Right atrium auricular region (tissue), 2 donors: ENCODE results near the gene CCDC141. TPM values are rescaled to one million over a fixed set of nuclear protein-coding genes. Genes with fewer than 3 reads are reported as not detected.
"Not testable (repeated sequence)": the region's sequence is repeated elsewhere in the genome, so short reads cannot be mapped to it uniquely, and the experiment has no call there.

ENCODE experiments used
- DNase-seq: peaks from one replicate; pipeline ENCODE4 v3.0.0-alpha.2; 2019; ENCODE audit warnings: low spot score
- H3K27ac ChIP-seq, 2 donors: fragments of 200-600 bp; sonication (generic); 1 replicate in 1 of 2; 2 replicates in 1 of 2; pipeline ENCODE4 v1.5.1; 2016 to 2019
- H3K27me3 ChIP-seq, 2 donors: fragments of 200-600 bp; sonication (generic); one replicate each; pipeline versions ENCODE4 v1.5.1 to v1.6.0; 2017 to 2019
- H3K36me3 ChIP-seq: fragments of 200-600 bp; sonication (generic); one replicate; pipeline ENCODE4 v1.5.1; 2016
- H3K4me1 ChIP-seq, 2 donors: fragments of 200-600 bp; sonication (generic); one replicate each; pipeline versions ENCODE4 v1.5.1 to v1.6.0; 2017 to 2019
- H3K4me3 ChIP-seq, 2 donors: fragments of 200-600 bp; sonication (generic); 1 replicate in 1 of 2; 2 replicates in 1 of 2; pipeline ENCODE4 v1.5.1; 2017 to 2019; ENCODE audit warnings: mild to moderate bottlenecking in 1 of 2, moderate library complexity in 1 of 2
- H3K9me3 ChIP-seq, 2 donors: fragments of 200-600 bp; sonication (generic); one replicate each; pipeline ENCODE4 v1.5.1; 2019
- CTCF ChIP-seq, 2 donors: fragments of 200-600 bp; sonication (generic); IDR thresholded peaks; one replicate each; pipeline ENCODE4 v1.5.1; 2019; ENCODE audit warnings: antibody characterized with exemption in 2 of 2
- total RNA-seq, 2 donors: library from RNA; depleted of rRNA; stranded (reverse); fragments of >200 nt; gene quantifications; one replicate each; pipeline ENCODE4 v1.1.0, GENCODE V29; 2016

The CCDC141 gene
- total RNA-seq = 100 to 1,000 TPM in 1 of 2 donors, 10 to 100 TPM in 1; 28.9 to 146 TPM

GRCh38 chr2:179049546-179050311 lies at the start of gene CCDC141:
Gene CCDC141, minus strand, starts transcription at chr2:179050137. Its CDS starts 196 bp downstream, at chr2:179049941.
- no peak for DNase-seq
- no peaks in the 10 kb centered on the region for H3K36me3 ChIP-seq
- no peak for TF ChIP-seq CTCF (IDR thresholded peaks at IDR 0.05)

GRCh38 chr2:179098080-179098689 lies 48.2 kb upstream of the CCDC141 start:
- no peaks in the 10 kb centered on the region for H3K27me3 ChIP-seq
- no peak for TF ChIP-seq CTCF (IDR thresholded peaks at IDR 0.05)
- no peak for DNase-seq
- no peak overlapping the region for H3K4me3 ChIP-seq
- H3K36me3 ChIP-seq = no peaks in the 10 kb centered on the region
- no peaks in the 10 kb centered on the region for H3K4me1 ChIP-seq
- no peaks in the 10 kb centered on the region for H3K9me3 ChIP-seq
- no peak overlapping the region for H3K27ac ChIP-seq

More at GRCh38 chr2:179049546-179050311, at the start of gene CCDC141:
- Histone ChIP-seq H3K4me1 (peaks cover 0 to 23% of the 10 kb centered on the region in 2 donors), H3K27me3 (no peaks in the 10 kb centered on the region), H3K27ac (peak within 1 kb of the TSS; percentile 56 to 81), H3K9me3 (no peaks in the 10 kb centered on the region), H3K4me3 (peak within 1 kb of the TSS; percentile 37 to 44)

- Histone ChIP-seq H3K4me1 (no peaks in the 10 kb centered on the region), H3K36me3 (no peaks in the 10 kb centered on the region), H3K4me3 (no peak overlapping the region), H3K9me3 (no peaks in the 10 kb centered on the region), H3K27ac (no peak overlapping the region), H3K27me3 (no peaks in the 10 kb centered on the region)
- TF ChIP-seq CTCF (IDR thresholded peaks at IDR 0.05) = no peak
- DNase-seq = no peak
These were observed 47.2 kb upstream of the CCDC141 start for GRCh38 chr2:179097131-179097530.

GRCh38 chr2:179096090-179096489 lies 46.2 kb upstream of the CCDC141 start:
- H3K4me1 ChIP-seq = no peaks in the 10 kb centered on the region
- H3K27me3 ChIP-seq = no peaks in the 10 kb centered on the region
- no peaks in the 10 kb centered on the region for H3K9me3 ChIP-seq
- no peaks in the 10 kb centered on the region for H3K36me3 ChIP-seq
- no peak overlapping the region for H3K27ac ChIP-seq
- DNase-seq = no peak
- TF ChIP-seq CTCF (IDR thresholded peaks at IDR 0.05) = no peak
- no peak overlapping the region for H3K4me3 ChIP-seq

GRCh38 chr2:179092912-179093311 lies 43.0 kb upstream of the CCDC141 start:
- H3K4me1 ChIP-seq, H3K27me3 ChIP-seq, H3K36me3 ChIP-seq, DNase-seq, H3K9me3 ChIP-seq, H3K4me3 ChIP-seq, H3K27ac ChIP-seq: not testable (repeated sequence)

- H3K4me1 ChIP-seq = no peaks in the 10 kb centered on the region
- no peaks in the 10 kb centered on the region for H3K27me3 ChIP-seq
- no peaks in the 10 kb centered on the region for H3K36me3 ChIP-seq
- H3K27ac ChIP-seq = no peak overlapping the region
- H3K9me3 ChIP-seq = peaks cover 0 to 3% of the 10 kb centered on the region in 2 donors
- no peak for TF ChIP-seq CTCF (IDR thresholded peaks at IDR 0.05)
- H3K4me3 ChIP-seq = no peak overlapping the region
- no peak for DNase-seq
These were observed 32.8 kb upstream of the CCDC141 start for GRCh38 chr2:179082697-179083096.
